H9 (cell line): ENCODE measurements around the gene FHIT. TPM values are rescaled to one million over a fixed set of nuclear protein-coding genes. Genes with fewer than 3 reads are reported as not detected.

Experiments used
- DNase-seq: peaks from one replicate; pipeline ENCODE4 v3.0.0-alpha.2; 2017
- H2AFZ ChIP-seq: one replicate; pipeline ENCODE4 v1.6.1; 2013; ENCODE audit warnings: mild to moderate bottlenecking, low read length, control low read depth, moderate library complexity
- H2AK5ac ChIP-seq: 2 replicates; pipeline ENCODE4 v1.6.1; 2013; ENCODE audit warnings: low read length, control low read depth, mixed read lengths; ENCODE audit not compliant: insufficient read length
- H2BK120ac ChIP-seq: one replicate; pipeline ENCODE4 v1.6.1; 2013; ENCODE audit warnings: low read depth, mild to moderate bottlenecking, low read length, control low read depth, inconsistent platforms; ENCODE audit not compliant: poor library complexity, severe bottlenecking
- H2BK12ac ChIP-seq: 2 replicates; pipeline ENCODE4 v1.6.1; 2013; ENCODE audit warnings: low read length, control low read depth, mixed read lengths, low read depth; ENCODE audit not compliant: insufficient read length
- H2BK15ac ChIP-seq: 2 replicates; pipeline ENCODE4 v1.6.1; 2013; ENCODE audit warnings: low read depth, low read length, control low read depth
- H2BK20ac ChIP-seq: one replicate; pipeline ENCODE4 v1.6.1; 2013; ENCODE audit warnings: low read depth, mild to moderate bottlenecking, low read length, control low read depth, inconsistent platforms; ENCODE audit not compliant: poor library complexity, severe bottlenecking
- H2BK5ac ChIP-seq: 2 replicates; pipeline ENCODE4 v1.6.1; 2013; ENCODE audit warnings: low read length, control low read depth, mixed read lengths; ENCODE audit not compliant: insufficient read length
- H3K14ac ChIP-seq: 2 replicates; pipeline ENCODE4 v1.6.1; 2013; ENCODE audit warnings: low read length, control low read depth; ENCODE audit not compliant: insufficient read depth
- H3K18ac ChIP-seq: 2 replicates; pipeline ENCODE4 v1.6.1; 2013; ENCODE audit warnings: low read depth, mild to moderate bottlenecking, mixed read lengths, low read length, control low read depth; ENCODE audit not compliant: insufficient read length
- H3K23ac ChIP-seq: 2 replicates; pipeline ENCODE4 v1.6.1; 2013; ENCODE audit warnings: low read length, control low read depth, mixed read lengths, low read depth; ENCODE audit not compliant: insufficient read length
- H3K23me2 ChIP-seq: 2 replicates; pipeline ENCODE4 v1.6.1; 2013; ENCODE audit warnings: low read depth, mild to moderate bottlenecking, mixed read lengths, low read length, control low read depth; ENCODE audit not compliant: insufficient read length, poor library complexity, severe bottlenecking
- H3K27ac ChIP-seq: 2 replicates; pipeline ENCODE4 v1.5.1; 2013; ENCODE audit warnings: low read length, control low read depth, mixed read lengths, low read depth; ENCODE audit not compliant: insufficient read length
- H3K27me3 ChIP-seq: 2 replicates; pipeline ENCODE4 v1.6.1; 2013; ENCODE audit warnings: low read length, control low read depth, inconsistent platforms; ENCODE audit not compliant: insufficient read depth
- H3K4ac ChIP-seq: 2 replicates; pipeline ENCODE4 v1.6.1; 2013; ENCODE audit warnings: low read depth, mild to moderate bottlenecking, control low read depth, inconsistent platforms, low read length, moderate library complexity
- H3K4me1 ChIP-seq: 2 replicates; pipeline ENCODE4 v1.6.1; 2013; ENCODE audit warnings: low read length, control low read depth, inconsistent platforms; ENCODE audit not compliant: insufficient read depth
- H3K4me2 ChIP-seq: 2 replicates; pipeline ENCODE4 v1.6.1; 2013; ENCODE audit warnings: low read length, control low read depth, mixed read lengths; ENCODE audit not compliant: insufficient read length, insufficient read depth
- H3K56ac ChIP-seq: 2 replicates; pipeline ENCODE4 v1.6.1; 2013; ENCODE audit warnings: low read depth, mild to moderate bottlenecking, mixed read lengths, low read length, control low read depth; ENCODE audit not compliant: insufficient read length
- H3K79me1 ChIP-seq: 2 replicates; pipeline ENCODE4 v1.6.1; 2013; ENCODE audit warnings: low read depth, mild to moderate bottlenecking, moderate library complexity, low read length, control low read depth, inconsistent platforms; ENCODE audit not compliant: insufficient read depth, poor library complexity, severe bottlenecking
- H3K79me2 ChIP-seq: 2 replicates; pipeline ENCODE4 v1.6.1; 2013; ENCODE audit warnings: low read length, control low read depth, inconsistent platforms; ENCODE audit not compliant: insufficient read depth
- H3K9ac ChIP-seq: 2 replicates; pipeline ENCODE4 v1.6.1; 2013; ENCODE audit warnings: low read length, control low read depth, mixed read lengths; ENCODE audit not compliant: insufficient read length; ENCODE audit errors: extremely low read depth
- H3K9me3 ChIP-seq: one replicate; pipeline ENCODE4 v1.6.1; 2013; ENCODE audit warnings: low read depth, low read length, inconsistent platforms; ENCODE audit not compliant: control insufficient read depth
- H3T11ph ChIP-seq: one replicate; pipeline ENCODE4 v1.6.1; 2013; ENCODE audit warnings: mild to moderate bottlenecking, low read length, control low read depth, inconsistent platforms
- H4K20me1 ChIP-seq: one replicate; pipeline ENCODE4 v1.6.1; 2013; ENCODE audit not compliant: control insufficient read depth, insufficient read length, insufficient read depth
- H4K5ac ChIP-seq: 2 replicates; pipeline ENCODE4 v1.6.1; 2013; ENCODE audit warnings: low read depth, mild to moderate bottlenecking, mixed read lengths, low read length, control low read depth; ENCODE audit not compliant: insufficient read length
- H4K8ac ChIP-seq: replicated peaks from 2 replicates; pipeline ENCODE4 v1.6.1; 2013; ENCODE audit warnings: low read length, control low read depth, mixed read lengths, low read depth; ENCODE audit not compliant: insufficient read length
- H4K91ac ChIP-seq: 2 replicates; pipeline ENCODE4 v1.6.1; 2013; ENCODE audit warnings: low read depth, mild to moderate bottlenecking, moderate library complexity, mixed read lengths, low read length, control low read depth; ENCODE audit not compliant: insufficient read length
- H3K27ac Mint-ChIP-seq, 3 experiments: 2 replicates in 2 of 3; 3 replicates in 1 of 3; pipeline ENCODE4 v1.8.0; 2020 to 2021; ENCODE audit warnings: mixed read lengths in 3 of 3, mild to moderate bottlenecking in 1 of 3, moderate library complexity in 1 of 3
- H3K27me3 Mint-ChIP-seq: 2 replicates; pipeline ENCODE4 v1.8.0; 2021; ENCODE audit warnings: low read depth, mild to moderate bottlenecking, moderate library complexity, mixed read lengths
- H3K36me3 Mint-ChIP-seq, 3 experiments: 2 replicates in 2 of 3; 3 replicates in 1 of 3; pipeline ENCODE4 v1.8.0; 2020 to 2021; ENCODE audit warnings: low read depth in 3 of 3, mixed read lengths in 3 of 3; ENCODE audit not compliant: insufficient read depth in 1 of 3
- H3K4me1 Mint-ChIP-seq, 2 experiments: 2 replicates each; pipeline ENCODE4 v1.8.0; 2020; ENCODE audit warnings: mixed read lengths in 2 of 2
- H3K4me3 Mint-ChIP-seq, 2 experiments: 2 replicates in 1 of 2; 3 replicates in 1 of 2; pipeline ENCODE4 v1.8.0; 2020 to 2021; ENCODE audit warnings: mild to moderate bottlenecking in 2 of 2, mixed read lengths in 2 of 2, moderate library complexity in 1 of 2
- H3K9me3 Mint-ChIP-seq, 2 experiments: 2 replicates in 1 of 2; 3 replicates in 1 of 2; pipeline ENCODE4 v1.8.0; 2020; ENCODE audit warnings: mild to moderate bottlenecking in 2 of 2, mixed read lengths in 2 of 2, moderate library complexity in 1 of 2
- WGBS: extraction: QIAGEN DNeasy Blood & Tissue Kit; methylation state at CpG from one replicate; pipeline ENCODE4 v1.1.7; 2013; ENCODE audit warnings: missing lambda C conversion rate, low lambda C conversion rate, mixed read lengths; ENCODE audit not compliant: insufficient read length; ENCODE audit errors: extremely low coverage; 5-methylcytosine and 5-hydroxymethylcytosine counted together
- total RNA-seq: library from RNA; stranded (reverse); gene quantifications from 2 replicates; pipeline ENCODE4 v1.2.1, GENCODE V29; 2021
- TF ChIP-seq, protein P1 (sequence below): fragments of 200-600 bp; sonication (generic); conservative IDR thresholded peaks from 3 replicates; pipeline ENCODE4 v1.8.0; 2021; ENCODE audit warnings: antibody characterized with exemption, mild to moderate bottlenecking

FHIT gene
- total RNA-seq, 1 experiment from 2014 or later, result 3.0 TPM

DNA sequence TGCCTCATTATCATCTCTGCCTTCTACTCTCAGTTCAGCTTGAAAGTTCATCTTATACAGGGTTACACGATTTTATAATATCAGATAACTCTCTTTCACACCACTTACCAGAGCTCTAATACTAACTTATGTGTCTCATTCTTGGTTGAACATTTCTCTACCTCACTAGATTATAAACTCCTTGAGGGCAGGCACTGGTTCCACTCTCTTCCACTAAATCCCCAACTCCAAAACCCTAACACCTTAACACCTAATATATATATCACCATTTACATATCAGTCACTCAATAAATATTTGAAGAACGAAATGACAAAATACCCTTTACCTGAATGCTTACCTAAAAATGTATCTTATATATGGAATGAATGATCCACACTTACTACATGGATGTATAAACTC is 977.2 kb downstream of the FHIT start:
- no peak overlapping the region for H3K23ac ChIP-seq
- no peaks in the 10 kb centered on the region for H3K4me1 Mint-ChIP-seq

More for the DNA sequence above, 977.2 kb downstream of the FHIT start:
- peaks cover 0 to 5% (median 0%) of the 10 kb centered on the region in 3 experiments; a peak in 1 of 7 replicates for H3K36me3 Mint-ChIP-seq
- Histone ChIP-seq H2BK20ac (no peak overlapping the region), H3K27me3 (no peaks in the 10 kb centered on the region), H2BK5ac (no peak overlapping the region), H4K20me1 (no peaks in the 10 kb centered on the region), H3T11ph (no peak overlapping the region), H2AK5ac (no peak overlapping the region), H4K5ac (no peak overlapping the region), H3K9me3 (no peaks in the 10 kb centered on the region), H2BK12ac (no peak overlapping the region), H3K18ac (no peak overlapping the region), H2BK120ac (no peak overlapping the region), H4K8ac (no peak overlapping the region), H3K79me2 (no peaks in the 10 kb centered on the region), H3K14ac (no peak overlapping the region), H4K91ac (no peak overlapping the region), H2AFZ (no peak overlapping the region), H3K79me1 (no peaks in the 10 kb centered on the region), H3K56ac (no peak overlapping the region), H3K23me2 (no peaks in the 10 kb centered on the region), H2BK15ac (no peak overlapping the region), H3K9ac (no peak overlapping the region), H3K4me2 (no peak overlapping the region), H3K4me1 (no peaks in the 10 kb centered on the region), H3K27ac (no peak overlapping the region), H3K4ac (no peak overlapping the region)
- no peak for DNase-seq
- WGBS, result 100% methylated on average over 1 of the region's 2 CpGs
- H3K4me3 Mint-ChIP-seq, result no peak overlapping the region
- TF ChIP-seq, protein P1, sequence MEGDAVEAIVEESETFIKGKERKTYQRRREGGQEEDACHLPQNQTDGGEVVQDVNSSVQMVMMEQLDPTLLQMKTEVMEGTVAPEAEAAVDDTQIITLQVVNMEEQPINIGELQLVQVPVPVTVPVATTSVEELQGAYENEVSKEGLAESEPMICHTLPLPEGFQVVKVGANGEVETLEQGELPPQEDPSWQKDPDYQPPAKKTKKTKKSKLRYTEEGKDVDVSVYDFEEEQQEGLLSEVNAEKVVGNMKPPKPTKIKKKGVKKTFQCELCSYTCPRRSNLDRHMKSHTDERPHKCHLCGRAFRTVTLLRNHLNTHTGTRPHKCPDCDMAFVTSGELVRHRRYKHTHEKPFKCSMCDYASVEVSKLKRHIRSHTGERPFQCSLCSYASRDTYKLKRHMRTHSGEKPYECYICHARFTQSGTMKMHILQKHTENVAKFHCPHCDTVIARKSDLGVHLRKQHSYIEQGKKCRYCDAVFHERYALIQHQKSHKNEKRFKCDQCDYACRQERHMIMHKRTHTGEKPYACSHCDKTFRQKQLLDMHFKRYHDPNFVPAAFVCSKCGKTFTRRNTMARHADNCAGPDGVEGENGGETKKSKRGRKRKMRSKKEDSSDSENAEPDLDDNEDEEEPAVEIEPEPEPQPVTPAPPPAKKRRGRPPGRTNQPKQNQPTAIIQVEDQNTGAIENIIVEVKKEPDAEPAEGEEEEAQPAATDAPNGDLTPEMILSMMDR, result no peak
- no peaks in the 10 kb centered on the region; a peak in 1 of 5 replicates for H3K9me3 Mint-ChIP-seq
- H3K27me3 Mint-ChIP-seq, result no peaks in the 10 kb centered on the region
- no peak overlapping the region for H3K27ac Mint-ChIP-seq
